ENCODE results near the gene HOXC13. TPM values are rescaled to one million over a fixed set of nuclear protein-coding genes. Genes with fewer than 3 reads are reported as not detected.

Gene HOXC13
- total and polyA plus RNA-seq, 2 experiments from 2014 or later, result 0.10 TPM; not detected in 1

DNA sequence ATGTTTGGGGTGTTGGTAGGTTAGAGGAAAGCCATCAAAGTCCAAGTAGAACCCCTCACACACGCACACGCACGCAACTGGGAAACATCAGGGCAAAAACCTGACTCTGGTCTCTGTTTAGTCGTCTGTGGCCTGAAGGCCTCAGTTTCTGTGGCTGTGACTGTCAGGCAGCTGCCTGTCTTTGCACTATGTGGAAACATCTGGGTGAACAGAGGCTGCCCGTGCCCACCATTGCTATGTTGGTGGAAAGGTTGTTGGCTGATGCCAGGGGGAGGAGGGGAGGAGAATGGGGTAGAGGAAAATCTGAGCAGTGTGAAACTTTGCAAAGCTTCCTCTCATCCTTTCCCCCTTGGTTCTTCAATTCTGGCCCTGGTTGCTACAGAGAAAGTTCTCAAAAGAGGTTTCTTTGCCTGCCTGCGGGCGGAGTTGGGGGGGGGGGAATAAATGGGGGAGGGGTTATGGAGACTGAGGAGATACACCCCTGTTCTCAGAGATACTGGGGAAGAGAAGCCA lies 53.8 kb downstream of the HOXC13 start:
- H3K27me3 Mint-ChIP-seq (ENCODE audit: insufficient read depth, low read depth, poor library complexity), result peaks cover 100% of the 10 kb centered on the region
- H3K4me1 ChIP-seq (ENCODE audit: insufficient read depth), result peaks cover 41% of the 10 kb centered on the region
- H3K9me3 Mint-ChIP-seq, result no peaks in the 10 kb centered on the region; the same call in 2 of the 3 replicates
- no peaks in the 10 kb centered on the region; the same call in 2 of the 3 replicates for H3K36me3 Mint-ChIP-seq (ENCODE audit: low read depth)
- H4K20me1 ChIP-seq (replicated peaks; ENCODE audit: insufficient read depth), result peaks cover 40% of the 10 kb centered on the region
- H3K79me2 ChIP-seq (replicated peaks; ENCODE audit: insufficient read depth), result no peaks in the 10 kb centered on the region
- H3K27ac ChIP-seq (ENCODE audit: low read depth), result no peak overlapping the region
- no peak overlapping the region for H3K4me2 ChIP-seq
- H3K4me3 ChIP-seq, result no peak overlapping the region
- no peak overlapping the region for H2AFZ ChIP-seq
- peaks cover 49% of the 10 kb centered on the region for H3F3A ChIP-seq (replicated peaks; ENCODE audit: low read depth)
- TF ChIP-seq EZH2 (IDR thresholded peaks at IDR 0.05; ENCODE audit: low read depth, unreplicated experiment) (peak; percentile 74), NANOG (IDR thresholded peaks at IDR 0.05; ENCODE audit: borderline replicate concordance) (no peak)
- H3K4me3 Mint-ChIP-seq, result no peak overlapping the region
- peaks cover 100% of the 10 kb centered on the region for H3K27me3 ChIP-seq (ENCODE audit: insufficient read depth)
- no peak for ATAC-seq
- no peak overlapping the region for H3K27ac Mint-ChIP-seq
- H3K4me1 Mint-ChIP-seq, result peaks cover 38% of the 10 kb centered on the region
- no peaks in the 10 kb centered on the region for H3K9me2 ChIP-seq (ENCODE audit: insufficient read depth)
- no peaks in the 10 kb centered on the region for H3K36me3 ChIP-seq (ENCODE audit: insufficient read depth)
- DNase-seq (ENCODE audit: low spot score), result no peak

DNA sequence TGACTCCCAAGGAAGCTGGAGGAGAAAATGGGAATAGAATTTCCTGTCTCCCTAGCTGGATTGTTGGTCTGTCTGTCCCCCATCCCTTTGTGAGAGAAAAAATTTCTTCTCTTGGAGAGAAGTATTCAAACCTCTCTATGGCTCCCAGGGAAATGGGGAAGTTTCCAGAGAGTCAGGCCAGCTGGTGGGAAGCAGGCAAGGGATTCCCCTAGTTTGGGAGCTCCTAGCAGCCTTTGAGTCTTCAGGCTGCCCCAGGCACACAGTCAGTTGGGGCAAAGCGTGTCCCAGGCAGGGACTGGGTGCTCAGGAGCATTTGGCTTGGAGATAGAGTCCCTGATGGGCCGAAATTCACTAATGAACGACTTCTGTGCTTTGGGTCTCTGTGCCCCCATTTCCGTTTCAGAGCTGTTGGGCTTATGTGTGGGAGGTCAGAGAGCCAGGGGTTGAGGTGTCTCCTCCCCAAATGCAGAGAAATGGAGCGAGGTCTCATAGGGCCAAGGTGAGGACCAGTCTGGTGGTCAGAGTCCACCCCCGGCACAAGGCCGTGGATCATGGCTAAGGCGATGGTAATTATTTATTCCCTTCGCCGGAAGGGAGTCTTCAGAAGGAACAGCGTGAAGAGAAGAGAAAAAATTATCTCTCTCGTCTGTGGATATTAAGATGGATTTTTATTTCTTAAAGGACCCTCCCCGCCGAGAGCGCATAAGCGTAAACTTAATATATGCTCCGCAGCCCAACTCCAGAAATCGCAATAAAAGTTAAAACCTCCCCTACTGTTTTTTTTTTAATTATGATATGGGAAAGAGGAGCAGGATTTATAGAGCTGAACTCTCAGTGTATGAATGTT lies 54.8 kb downstream of the HOXC13 start:
- no peak overlapping the region; the same call in 2 of the 3 replicates for H3K4me3 Mint-ChIP-seq
- H3K4me2 ChIP-seq, result no peak overlapping the region
- no peaks in the 10 kb centered on the region; the same call in 2 of the 3 replicates for H3K36me3 Mint-ChIP-seq (ENCODE audit: low read depth)
- no peak for TF ChIP-seq JUNB (IDR thresholded peaks at IDR 0.05; ENCODE audit: unreplicated experiment)
- TF ChIP-seq ZNF331 (CRISPR knock-in tag; IDR thresholded peaks at IDR 0.05; ENCODE audit: low read depth), result no peak
- TF ChIP-seq EZH2phosphoT487 (IDR thresholded peaks at IDR 0.05; ENCODE audit: unreplicated experiment), result peak; percentile 18
- TF ChIP-seq POLR2AphosphoS5 (IDR thresholded peaks at IDR 0.05; ENCODE audit: low read depth), result no peak
- TF ChIP-seq EZH2 (IDR thresholded peaks at IDR 0.05; ENCODE audit: low read depth, unreplicated experiment), result peak; percentile 98
- no peak overlapping the region for H2AFZ ChIP-seq
- H3K27ac Mint-ChIP-seq, result no peak overlapping the region
- H3K9me2 ChIP-seq (ENCODE audit: insufficient read depth), result no peaks in the 10 kb centered on the region
- peaks cover 100% of the 10 kb centered on the region for H3K27me3 Mint-ChIP-seq (ENCODE audit: insufficient read depth, low read depth, poor library complexity)
- H3K27me3 ChIP-seq (ENCODE audit: insufficient read depth), result peaks cover 100% of the 10 kb centered on the region
- H3K79me2 ChIP-seq (replicated peaks; ENCODE audit: insufficient read depth), result no peaks in the 10 kb centered on the region
- DNase-seq (ENCODE audit: low spot score) (no peak), ATAC-seq (no peak)
- no peak overlapping the region for H3K4me3 ChIP-seq
- peaks cover 48% of the 10 kb centered on the region for H3K4me1 Mint-ChIP-seq
- H3K9me3 Mint-ChIP-seq, result no peaks in the 10 kb centered on the region; the same call in 1 of the 3 replicates
- H3K36me3 ChIP-seq (ENCODE audit: insufficient read depth), result no peaks in the 10 kb centered on the region
- H4K20me1 ChIP-seq (replicated peaks; ENCODE audit: insufficient read depth), result peaks cover 31% of the 10 kb centered on the region
- no peak overlapping the region for H3K27ac ChIP-seq (ENCODE audit: low read depth)
- peaks cover 51% of the 10 kb centered on the region for H3F3A ChIP-seq (replicated peaks; ENCODE audit: low read depth)
- H3K4me1 ChIP-seq (ENCODE audit: insufficient read depth), result peaks cover 47% of the 10 kb centered on the region

DNA sequence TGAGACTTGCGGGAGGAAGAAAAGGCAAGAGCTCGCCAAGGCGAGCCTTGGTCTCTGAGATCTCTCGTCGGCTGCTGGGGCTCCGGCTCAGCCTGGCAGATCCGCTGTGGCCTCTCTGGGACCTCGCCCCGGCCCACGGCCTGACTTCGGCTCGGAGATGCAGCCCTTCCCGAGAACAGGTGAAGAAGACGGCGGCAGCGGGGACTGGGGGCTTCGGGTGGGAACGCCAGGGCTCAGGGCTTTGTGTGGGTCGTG lies 55.3 kb downstream of the HOXC13 start:
- Mint-ChIP-seq H3K4me1 (peaks cover 53% of the 10 kb centered on the region), H3K36me3 (ENCODE audit: low read depth) (no peaks in the 10 kb centered on the region; the same call in 2 of the 3 replicates), H3K4me3 (peak overlapping the region; percentile 35; the same call in 1 of the 3 replicates), H3K27ac (no peak overlapping the region), H3K9me3 (peaks cover 3% of the 10 kb centered on the region; the same call in 2 of the 3 replicates), H3K27me3 (ENCODE audit: insufficient read depth, low read depth, poor library complexity) (peaks cover 100% of the 10 kb centered on the region)
- H3K4me3 ChIP-seq, result no peak overlapping the region
- no peak overlapping the region for H2AFZ ChIP-seq
- peaks cover 25% of the 10 kb centered on the region for H4K20me1 ChIP-seq (replicated peaks; ENCODE audit: insufficient read depth)
- DNase-seq (ENCODE audit: low spot score), result no peak
- H3K79me2 ChIP-seq (replicated peaks; ENCODE audit: insufficient read depth), result no peaks in the 10 kb centered on the region
- H3K4me2 ChIP-seq, result no peak overlapping the region
- H3F3A ChIP-seq (replicated peaks; ENCODE audit: low read depth), result peaks cover 48% of the 10 kb centered on the region
- no peak for ATAC-seq
- H3K36me3 ChIP-seq (ENCODE audit: insufficient read depth), result no peaks in the 10 kb centered on the region
- H3K27ac ChIP-seq (ENCODE audit: low read depth), result no peak overlapping the region
- H3K27me3 ChIP-seq (ENCODE audit: insufficient read depth), result peaks cover 100% of the 10 kb centered on the region
- peaks cover 43% of the 10 kb centered on the region for H3K4me1 ChIP-seq (ENCODE audit: insufficient read depth)
- H3K9me2 ChIP-seq (ENCODE audit: insufficient read depth), result no peaks in the 10 kb centered on the region
- TF ChIP-seq, protein P1, sequence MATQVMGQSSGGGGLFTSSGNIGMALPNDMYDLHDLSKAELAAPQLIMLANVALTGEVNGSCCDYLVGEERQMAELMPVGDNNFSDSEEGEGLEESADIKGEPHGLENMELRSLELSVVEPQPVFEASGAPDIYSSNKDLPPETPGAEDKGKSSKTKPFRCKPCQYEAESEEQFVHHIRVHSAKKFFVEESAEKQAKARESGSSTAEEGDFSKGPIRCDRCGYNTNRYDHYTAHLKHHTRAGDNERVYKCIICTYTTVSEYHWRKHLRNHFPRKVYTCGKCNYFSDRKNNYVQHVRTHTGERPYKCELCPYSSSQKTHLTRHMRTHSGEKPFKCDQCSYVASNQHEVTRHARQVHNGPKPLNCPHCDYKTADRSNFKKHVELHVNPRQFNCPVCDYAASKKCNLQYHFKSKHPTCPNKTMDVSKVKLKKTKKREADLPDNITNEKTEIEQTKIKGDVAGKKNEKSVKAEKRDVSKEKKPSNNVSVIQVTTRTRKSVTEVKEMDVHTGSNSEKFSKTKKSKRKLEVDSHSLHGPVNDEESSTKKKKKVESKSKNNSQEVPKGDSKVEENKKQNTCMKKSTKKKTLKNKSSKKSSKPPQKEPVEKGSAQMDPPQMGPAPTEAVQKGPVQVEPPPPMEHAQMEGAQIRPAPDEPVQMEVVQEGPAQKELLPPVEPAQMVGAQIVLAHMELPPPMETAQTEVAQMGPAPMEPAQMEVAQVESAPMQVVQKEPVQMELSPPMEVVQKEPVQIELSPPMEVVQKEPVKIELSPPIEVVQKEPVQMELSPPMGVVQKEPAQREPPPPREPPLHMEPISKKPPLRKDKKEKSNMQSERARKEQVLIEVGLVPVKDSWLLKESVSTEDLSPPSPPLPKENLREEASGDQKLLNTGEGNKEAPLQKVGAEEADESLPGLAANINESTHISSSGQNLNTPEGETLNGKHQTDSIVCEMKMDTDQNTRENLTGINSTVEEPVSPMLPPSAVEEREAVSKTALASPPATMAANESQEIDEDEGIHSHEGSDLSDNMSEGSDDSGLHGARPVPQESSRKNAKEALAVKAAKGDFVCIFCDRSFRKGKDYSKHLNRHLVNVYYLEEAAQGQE (IDR thresholded peaks at IDR 0.05; ENCODE audit: unreplicated experiment), result no peak
- TF ChIP-seq ZNF331 (CRISPR knock-in tag; IDR thresholded peaks at IDR 0.05; ENCODE audit: low read depth) (no peak), JUNB (IDR thresholded peaks at IDR 0.05; ENCODE audit: unreplicated experiment) (no peak), STAT1 (IDR thresholded peaks at IDR 0.05; ENCODE audit: unreplicated experiment) (no peak)
- TF ChIP-seq, protein P2, sequence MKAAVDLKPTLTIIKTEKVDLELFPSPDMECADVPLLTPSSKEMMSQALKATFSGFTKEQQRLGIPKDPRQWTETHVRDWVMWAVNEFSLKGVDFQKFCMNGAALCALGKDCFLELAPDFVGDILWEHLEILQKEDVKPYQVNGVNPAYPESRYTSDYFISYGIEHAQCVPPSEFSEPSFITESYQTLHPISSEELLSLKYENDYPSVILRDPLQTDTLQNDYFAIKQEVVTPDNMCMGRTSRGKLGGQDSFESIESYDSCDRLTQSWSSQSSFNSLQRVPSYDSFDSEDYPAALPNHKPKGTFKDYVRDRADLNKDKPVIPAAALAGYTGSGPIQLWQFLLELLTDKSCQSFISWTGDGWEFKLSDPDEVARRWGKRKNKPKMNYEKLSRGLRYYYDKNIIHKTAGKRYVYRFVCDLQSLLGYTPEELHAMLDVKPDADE (IDR thresholded peaks at IDR 0.05), result no peak

All from GM23338 (cell line).